LNCaP clone FGC (cell line): ENCODE results near the gene MBNL1.
"Not testable (repeated sequence)": the region's sequence is repeated elsewhere in the genome, so short reads cannot be mapped to it uniquely, and the experiment has no call there.

Experiments
- DNase-seq: peaks from one replicate; pipeline ENCODE4 v3.0.0-alpha.2; 2011; ENCODE audit warnings: low read depth
- H3K4me3 ChIP-seq: 2 replicates; pipeline ENCODE4 v1.5.1; 2011; ENCODE audit warnings: mild to moderate bottlenecking, low read depth, low read length, control low read depth
- TF ChIP-seq, protein P1 (sequence below): IDR thresholded peaks from 2 replicates; pipeline ENCODE4 v1.5.1; 2012; ENCODE audit warnings: mild to moderate bottlenecking; ENCODE audit not compliant: control insufficient read depth, insufficient read depth; ENCODE audit errors: extremely low read depth

MBNL1 gene

DNA sequence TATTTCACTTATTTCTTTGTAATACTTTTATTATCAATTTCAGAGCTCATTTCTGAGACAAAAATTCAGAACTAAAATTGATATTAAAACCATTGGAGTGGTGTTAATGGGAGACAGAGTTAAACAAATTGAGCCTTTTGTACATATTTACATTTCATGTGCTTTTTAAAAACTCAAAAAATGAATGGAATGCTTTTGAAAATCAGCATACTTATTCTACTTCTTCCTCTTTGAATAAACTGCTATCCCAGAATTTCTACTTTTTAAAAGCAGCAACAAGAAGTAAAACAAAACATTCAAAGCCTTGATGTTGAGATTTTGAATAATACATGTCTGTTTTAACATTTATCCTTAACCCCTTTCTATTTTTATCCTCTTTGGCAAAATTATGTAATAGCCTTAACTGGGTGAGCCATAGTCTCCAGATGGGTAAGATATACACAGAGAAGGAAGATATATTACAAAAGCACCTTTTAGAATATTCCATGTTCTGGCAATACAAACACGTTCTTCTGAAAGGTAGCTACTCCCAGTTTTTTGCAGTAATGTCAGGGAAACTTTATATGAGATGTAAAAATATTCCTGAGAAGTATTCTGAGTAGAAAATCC lies 123.6 kb downstream of the MBNL1 start:
- TF ChIP-seq, protein P1, sequence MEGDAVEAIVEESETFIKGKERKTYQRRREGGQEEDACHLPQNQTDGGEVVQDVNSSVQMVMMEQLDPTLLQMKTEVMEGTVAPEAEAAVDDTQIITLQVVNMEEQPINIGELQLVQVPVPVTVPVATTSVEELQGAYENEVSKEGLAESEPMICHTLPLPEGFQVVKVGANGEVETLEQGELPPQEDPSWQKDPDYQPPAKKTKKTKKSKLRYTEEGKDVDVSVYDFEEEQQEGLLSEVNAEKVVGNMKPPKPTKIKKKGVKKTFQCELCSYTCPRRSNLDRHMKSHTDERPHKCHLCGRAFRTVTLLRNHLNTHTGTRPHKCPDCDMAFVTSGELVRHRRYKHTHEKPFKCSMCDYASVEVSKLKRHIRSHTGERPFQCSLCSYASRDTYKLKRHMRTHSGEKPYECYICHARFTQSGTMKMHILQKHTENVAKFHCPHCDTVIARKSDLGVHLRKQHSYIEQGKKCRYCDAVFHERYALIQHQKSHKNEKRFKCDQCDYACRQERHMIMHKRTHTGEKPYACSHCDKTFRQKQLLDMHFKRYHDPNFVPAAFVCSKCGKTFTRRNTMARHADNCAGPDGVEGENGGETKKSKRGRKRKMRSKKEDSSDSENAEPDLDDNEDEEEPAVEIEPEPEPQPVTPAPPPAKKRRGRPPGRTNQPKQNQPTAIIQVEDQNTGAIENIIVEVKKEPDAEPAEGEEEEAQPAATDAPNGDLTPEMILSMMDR, result no peak
- no peak for DNase-seq
- no peak overlapping the region for H3K4me3 ChIP-seq

DNA sequence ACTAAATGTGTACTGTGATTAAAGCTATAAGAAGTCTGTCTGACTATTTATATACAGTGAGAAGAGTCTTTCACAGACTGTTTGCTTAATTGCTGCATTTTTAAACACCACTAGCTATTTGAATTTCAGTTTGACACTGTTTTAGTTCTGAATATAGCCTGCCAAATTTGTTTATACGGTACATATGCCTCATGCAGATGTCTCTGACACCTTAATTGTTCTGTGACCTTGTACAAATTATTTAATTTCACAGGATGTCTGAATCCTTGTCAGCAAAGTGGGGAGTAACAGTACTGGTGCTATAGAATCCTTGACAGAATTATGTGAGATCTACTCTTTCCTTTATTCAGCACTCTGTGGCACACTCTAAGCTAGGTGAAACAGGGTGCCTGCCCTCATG lies 125.5 kb downstream of the MBNL1 start:
- no peak overlapping the region for H3K4me3 ChIP-seq
- no peak for DNase-seq
- TF ChIP-seq, protein P1, result no peak

DNA sequence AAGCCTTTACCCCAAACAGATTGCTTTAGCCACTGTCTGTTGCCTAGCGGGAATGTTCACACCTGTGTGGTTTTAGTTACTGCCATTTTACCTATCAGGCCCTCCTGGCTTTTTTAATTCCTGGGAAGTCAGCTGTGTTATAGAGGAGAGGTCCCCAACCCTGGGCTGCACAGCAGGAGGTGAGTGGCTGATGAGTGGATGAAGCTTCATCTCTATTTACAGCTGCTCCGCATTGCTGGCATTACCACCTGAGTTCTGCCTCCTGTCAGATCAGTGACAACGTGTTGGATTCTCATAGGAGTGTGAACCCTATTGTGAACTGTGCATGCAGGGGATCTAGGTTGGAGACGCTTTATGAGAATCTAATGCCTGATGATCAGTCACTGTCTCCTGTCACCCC lies 127.0 kb downstream of the MBNL1 start:
- no peak overlapping the region for H3K4me3 ChIP-seq
- no peak for DNase-seq
- TF ChIP-seq, protein P1, result no peak

DNA sequence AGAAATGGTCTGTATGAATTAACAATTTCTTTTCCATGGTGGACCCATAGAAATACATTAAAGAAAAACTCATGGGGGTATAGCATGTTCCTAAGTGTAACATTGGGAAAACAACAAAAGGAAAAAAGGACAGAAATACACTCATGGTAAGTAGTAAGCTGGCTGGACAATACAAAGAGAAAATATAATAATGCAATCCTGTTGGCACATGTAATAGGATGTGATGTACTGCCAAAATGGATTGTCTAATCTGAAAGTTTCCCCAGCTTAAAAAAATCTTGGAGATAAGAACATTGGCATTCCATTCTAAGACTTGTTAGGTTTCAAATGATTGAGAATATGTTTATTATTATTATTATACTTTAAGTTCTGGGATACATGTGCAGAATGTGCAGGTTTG lies 128.1 kb downstream of the MBNL1 start:
- TF ChIP-seq, protein P1, result no peak
- DNase-seq, result no peak
- H3K4me3 ChIP-seq, result no peak overlapping the region

DNA sequence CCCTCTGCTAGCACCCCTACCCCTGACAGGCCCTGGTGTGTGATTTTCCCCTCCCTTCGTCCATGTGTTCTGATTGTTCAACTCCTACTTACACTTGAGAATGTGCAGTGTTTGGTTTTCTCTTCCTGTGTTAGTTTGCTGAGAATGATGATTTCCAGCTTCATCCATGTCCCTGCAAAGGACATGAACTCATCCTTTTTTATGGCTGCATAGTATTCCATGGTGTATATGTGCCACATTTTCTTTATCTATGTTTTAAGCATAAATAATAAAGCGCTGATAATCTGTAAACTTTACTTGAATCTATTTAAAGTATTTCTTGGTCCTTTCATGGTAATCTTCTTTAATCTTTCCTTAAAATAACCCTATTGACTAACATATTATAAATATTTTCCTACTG lies 128.6 kb downstream of the MBNL1 start:
- not testable (repeated sequence) for H3K4me3 ChIP-seq, DNase-seq

- H3K4me3 ChIP-seq, result no peak overlapping the region
- no peak for DNase-seq
- TF ChIP-seq, protein P1, result no peak
Observed at GRCh38 chr3:152398495-152398894, 129.8 kb downstream of the MBNL1 start.

GRCh38 chr3:152399374-152399773 lies 130.6 kb downstream of the MBNL1 start:
- TF ChIP-seq, protein P1, result no peak
- no peak overlapping the region for H3K4me3 ChIP-seq
- DNase-seq, result no peak

DNA sequence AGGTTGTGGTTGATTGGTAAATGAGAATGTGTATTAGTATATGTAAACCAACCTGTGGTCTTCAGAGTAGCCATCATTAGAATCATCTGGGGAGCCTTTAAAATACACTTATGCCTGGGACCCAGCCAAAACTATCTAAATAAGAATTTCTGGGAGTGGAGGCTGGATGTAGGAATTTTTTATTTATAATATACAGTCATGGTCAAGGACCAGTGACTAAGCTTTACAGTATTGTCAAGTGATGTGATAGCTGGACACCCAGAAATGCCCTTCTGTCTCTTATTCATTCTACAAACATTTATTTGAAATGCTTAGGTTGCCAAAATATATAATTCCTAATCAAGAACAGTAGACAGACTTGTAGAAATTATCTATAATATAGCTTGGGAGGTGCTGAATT lies 132.2 kb downstream of the MBNL1 start:
- DNase-seq, result no peak
- H3K4me3 ChIP-seq, result no peak overlapping the region
- TF ChIP-seq, protein P1, result no peak
